T-helper 17 cell (primary cell): ENCODE results near the gene SERP2. TPM values are rescaled to one million over a fixed set of nuclear protein-coding genes. Genes with fewer than 3 reads are reported as not detected.

Experiments used
- ATAC-seq: fragments of 150-1000 bp; cut with Tn5 transposase; 2 replicates; pipeline ENCODE4 v1.10.0; 2021; ENCODE audit warnings: mild to moderate bottlenecking, moderate library complexity
- DNase-seq, 3 donors: peaks; one replicate each; pipeline versions ENCODE4 v3.0.0 to v3.0.0-alpha.2; 2020 to 2021
- H3K9me3 ChIP-seq: one replicate; pipeline ENCODE4 v1.7.0; 2013; ENCODE audit warnings: low read length, mild to moderate bottlenecking; ENCODE audit not compliant: control insufficient read depth, poor library complexity, severe bottlenecking
- H3K27ac Mint-ChIP-seq: one replicate; pipeline ENCODE4 v1.8.0; 2022; ENCODE audit warnings: mild to moderate bottlenecking, moderate library complexity, mixed read lengths
- H3K27me3 Mint-ChIP-seq: one replicate; pipeline ENCODE4 v1.8.0; 2022; ENCODE audit warnings: mixed read lengths
- H3K36me3 Mint-ChIP-seq: one replicate; pipeline ENCODE4 v1.8.0; 2022; ENCODE audit warnings: low read depth, mixed read lengths
- H3K4me1 Mint-ChIP-seq: one replicate; pipeline ENCODE4 v1.8.0; 2022; ENCODE audit warnings: mild to moderate bottlenecking, mixed read lengths
- H3K4me3 Mint-ChIP-seq: one replicate; pipeline ENCODE4 v1.8.0; 2022; ENCODE audit warnings: mild to moderate bottlenecking, moderate library complexity, mixed read lengths
- total RNA-seq, 4 donors: library from RNA in 2 of 4; stranded (reverse) in 2 of 4; gene quantifications; one replicate each; pipeline ENCODE4 v1.2.3 and lab custom pipeline; 2022 to 2026

The SERP2 gene
- total RNA-seq, 2 donors from 2014 or later, result not detected

- no peak overlapping the region for H3K4me3 Mint-ChIP-seq
- H3K36me3 Mint-ChIP-seq, result no peaks in the 10 kb centered on the region
Measured at GRCh38 chr13:44364345-44365000, 9.2 kb upstream of the SERP2 start.

GRCh38 chr13:44365008-44365407 is 8.6 kb upstream of the SERP2 start:
- Mint-ChIP-seq H3K27me3 (peaks cover 38% of the 10 kb centered on the region), H3K4me1 (no peaks in the 10 kb centered on the region), H3K27ac (no peak overlapping the region), H3K4me3 (no peak overlapping the region), H3K36me3 (no peaks in the 10 kb centered on the region)
- ATAC-seq (no peak), DNase-seq (no peak)
- no peaks in the 10 kb centered on the region for H3K9me3 ChIP-seq

More at GRCh38 chr13:44364345-44365000, 9.2 kb upstream of the SERP2 start:
- H3K9me3 ChIP-seq, result no peaks in the 10 kb centered on the region
- DNase-seq (no peak), ATAC-seq (no peak)
- Mint-ChIP-seq H3K27me3 (peaks cover 33% of the 10 kb centered on the region), H3K27ac (no peak overlapping the region), H3K4me1 (no peaks in the 10 kb centered on the region)

DNA sequence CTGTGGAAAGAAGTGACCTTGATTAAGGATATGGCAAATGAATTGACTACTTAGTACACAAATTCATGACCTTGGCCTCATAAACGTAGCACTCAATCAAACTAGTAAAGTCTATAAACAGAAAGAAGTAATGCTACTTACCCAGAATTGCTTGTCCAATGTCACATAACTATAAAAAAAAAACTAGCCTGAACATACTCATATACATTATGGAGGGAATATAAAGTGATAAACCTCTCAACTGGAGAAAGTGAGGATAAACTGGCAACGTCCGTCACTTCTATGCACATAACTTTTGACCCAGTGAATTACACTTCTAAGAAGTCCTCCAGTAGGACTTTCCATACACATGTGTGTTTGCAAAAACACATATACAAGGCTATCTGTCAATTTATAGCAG is 7.7 kb upstream of the SERP2 start:
- ATAC-seq (no peak), DNase-seq (no peak)
- no peak overlapping the region for H3K4me3 Mint-ChIP-seq
- no peaks in the 10 kb centered on the region for H3K36me3 Mint-ChIP-seq
- no peak overlapping the region for H3K27ac Mint-ChIP-seq
- H3K4me1 Mint-ChIP-seq, result no peaks in the 10 kb centered on the region
- H3K27me3 Mint-ChIP-seq, result peaks cover 47% of the 10 kb centered on the region
- H3K9me3 ChIP-seq, result no peaks in the 10 kb centered on the region

- ATAC-seq, result no peak
- no peaks in the 10 kb centered on the region for H3K9me3 ChIP-seq
- Mint-ChIP-seq H3K27me3 (peaks cover 69% of the 10 kb centered on the region), H3K4me3 (no peak overlapping the region), H3K4me1 (no peaks in the 10 kb centered on the region), H3K27ac (no peak overlapping the region), H3K36me3 (no peaks in the 10 kb centered on the region)
- DNase-seq, result no peak
Measured at GRCh38 chr13:44368062-44368591, 5.5 kb upstream of the SERP2 start.

- H3K36me3 Mint-ChIP-seq, result no peaks in the 10 kb centered on the region
- no peak overlapping the region for H3K4me3 Mint-ChIP-seq
- H3K9me3 ChIP-seq, result no peaks in the 10 kb centered on the region
- no peaks in the 10 kb centered on the region for H3K4me1 Mint-ChIP-seq
- ATAC-seq (no peak), DNase-seq (no peak)
- H3K27ac Mint-ChIP-seq, result no peak overlapping the region
- H3K27me3 Mint-ChIP-seq, result peaks cover 66% of the 10 kb centered on the region
Measured at GRCh38 chr13:44368599-44369368, 4.8 kb upstream of the SERP2 start.

- ATAC-seq (no peak), DNase-seq (no peak)
- Mint-ChIP-seq H3K4me1 (no peaks in the 10 kb centered on the region), H3K27ac (no peak overlapping the region), H3K4me3 (no peak overlapping the region), H3K36me3 (peaks cover 3% of the 10 kb centered on the region), H3K27me3 (peaks cover 68% of the 10 kb centered on the region)
- H3K9me3 ChIP-seq, result no peaks in the 10 kb centered on the region
Measured at GRCh38 chr13:44371421-44371820, 2.2 kb upstream of the SERP2 start.

GRCh38 chr13:44373247-44373600 is 400 bp upstream of the SERP2 start:
- no peak for ATAC-seq
- DNase-seq, result no peak
- no peaks in the 10 kb centered on the region for H3K9me3 ChIP-seq
- no peak overlapping the region for H3K27ac Mint-ChIP-seq
- H3K4me3 Mint-ChIP-seq, result no peak overlapping the region
- H3K27me3 Mint-ChIP-seq, result peaks cover 60% of the 10 kb centered on the region
- no peaks in the 10 kb centered on the region for H3K4me1 Mint-ChIP-seq
- peaks cover 3% of the 10 kb centered on the region for H3K36me3 Mint-ChIP-seq

DNA sequence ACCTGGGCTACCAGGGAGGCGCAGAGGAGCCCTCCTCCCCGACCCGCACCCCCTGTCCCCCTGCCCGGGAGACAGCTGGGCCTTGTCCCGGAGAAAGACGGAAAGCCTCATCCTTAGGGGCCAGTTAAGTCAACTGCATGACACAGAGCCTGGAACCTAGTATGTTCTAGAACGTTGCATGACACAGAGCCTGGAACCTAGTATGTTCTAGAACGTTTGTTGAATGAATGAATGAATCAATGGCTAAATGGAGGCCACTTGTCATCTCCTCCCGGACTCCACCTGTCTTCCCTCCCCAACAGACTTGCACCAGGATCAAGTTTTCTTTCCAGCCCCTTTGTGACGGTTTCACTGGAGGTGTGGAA is 706 bp downstream of the SERP2 start:
- Mint-ChIP-seq H3K4me1 (no peaks in the 10 kb centered on the region), H3K27ac (no peak overlapping the region), H3K27me3 (peaks cover 62% of the 10 kb centered on the region), H3K36me3 (peaks cover 3% of the 10 kb centered on the region), H3K4me3 (peak overlapping the region; percentile 66)
- no peak for ATAC-seq
- H3K9me3 ChIP-seq, result no peaks in the 10 kb centered on the region
- DNase-seq, result no peak

- H3K9me3 ChIP-seq, result no peaks in the 10 kb centered on the region
- Mint-ChIP-seq H3K4me3 (no peak overlapping the region), H3K27me3 (peaks cover 37% of the 10 kb centered on the region), H3K36me3 (peaks cover 5% of the 10 kb centered on the region), H3K4me1 (no peaks in the 10 kb centered on the region), H3K27ac (no peak overlapping the region)
- ATAC-seq, result no peak
- no peak for DNase-seq
Measured at GRCh38 chr13:44378277-44378676, 4.7 kb downstream of the SERP2 start.

GRCh38 chr13:44379885-44380284 is 6.3 kb downstream of the SERP2 start:
- H3K27me3 Mint-ChIP-seq, result peaks cover 36% of the 10 kb centered on the region
- no peak overlapping the region for H3K27ac Mint-ChIP-seq
- peaks cover 6% of the 10 kb centered on the region for H3K36me3 Mint-ChIP-seq
- DNase-seq, result no peak
- no peaks in the 10 kb centered on the region for H3K9me3 ChIP-seq
- ATAC-seq, result no peak
- H3K4me3 Mint-ChIP-seq, result no peak overlapping the region
- H3K4me1 Mint-ChIP-seq, result no peaks in the 10 kb centered on the region

DNA sequence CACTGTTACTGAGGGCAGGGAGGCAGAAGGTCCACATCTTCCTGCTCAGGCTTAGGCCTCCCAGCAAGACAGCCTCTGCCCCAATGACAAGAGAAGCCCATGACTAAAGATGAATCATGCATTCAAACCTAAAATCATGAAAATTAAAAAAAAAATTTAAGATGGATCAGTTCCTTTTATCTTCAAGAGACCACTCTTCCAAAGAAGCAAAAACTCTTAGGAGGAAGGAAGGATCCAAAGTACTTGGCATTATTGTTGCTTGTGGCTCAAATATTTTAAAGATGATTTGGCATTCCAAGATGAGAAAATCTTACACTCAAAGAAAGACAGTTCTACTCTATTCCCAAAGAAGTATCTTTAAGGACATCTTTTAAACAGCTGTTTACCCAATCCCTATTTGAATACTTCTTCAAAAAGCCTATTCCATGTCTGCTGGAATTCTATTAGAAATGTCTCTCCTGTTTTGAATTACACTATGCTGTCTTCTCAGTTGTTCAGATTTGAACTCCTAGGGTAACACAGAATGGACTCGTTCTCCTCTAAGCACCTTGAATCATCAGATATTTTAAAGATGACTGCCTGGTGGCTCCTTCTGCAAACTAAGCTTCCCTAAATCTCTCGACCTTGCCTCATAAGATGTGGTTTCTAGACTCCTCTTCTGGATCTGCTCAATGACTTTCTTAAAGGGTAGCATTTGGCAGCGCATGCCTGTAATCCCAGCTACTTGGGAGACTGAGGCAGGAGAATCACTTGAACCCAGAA is 7.0 kb downstream of the SERP2 start:
- no peak for DNase-seq
- Mint-ChIP-seq H3K4me3 (no peak overlapping the region), H3K36me3 (peaks cover 6% of the 10 kb centered on the region), H3K27me3 (peaks cover 29% of the 10 kb centered on the region), H3K4me1 (no peaks in the 10 kb centered on the region), H3K27ac (no peak overlapping the region)
- H3K9me3 ChIP-seq, result no peaks in the 10 kb centered on the region
- no peak for ATAC-seq

GRCh38 chr13:44382635-44383145 is 9.1 kb downstream of the SERP2 start:
- H3K27me3 Mint-ChIP-seq, result peaks cover 28% of the 10 kb centered on the region
- DNase-seq (no peak), ATAC-seq (no peak)
- H3K9me3 ChIP-seq, result no peaks in the 10 kb centered on the region
- H3K4me3 Mint-ChIP-seq, result no peak overlapping the region
- H3K27ac Mint-ChIP-seq, result no peak overlapping the region
- peaks cover 6% of the 10 kb centered on the region for H3K36me3 Mint-ChIP-seq
- H3K4me1 Mint-ChIP-seq, result no peaks in the 10 kb centered on the region

DNA sequence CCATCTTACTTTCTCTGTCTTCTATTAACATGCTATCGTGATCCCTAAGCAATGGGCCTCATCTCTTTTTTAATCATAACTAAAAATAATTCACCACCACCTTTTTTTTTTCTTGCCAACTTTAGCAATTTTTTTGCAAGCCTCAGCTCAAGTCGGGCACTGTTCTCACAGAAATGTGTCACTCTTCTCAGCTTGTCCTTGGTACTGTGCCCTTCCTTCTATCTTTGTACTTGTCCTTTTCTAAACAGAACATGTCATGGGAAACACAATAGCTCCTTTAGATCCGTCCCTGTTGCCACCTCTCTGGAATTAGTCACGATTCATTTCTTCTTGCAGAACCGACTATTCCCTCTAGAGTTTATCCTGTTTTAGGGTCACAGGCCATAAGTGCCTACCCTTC is 10.3 kb downstream of the SERP2 start:
- Mint-ChIP-seq H3K27ac (no peak overlapping the region), H3K4me3 (no peak overlapping the region), H3K36me3 (peaks cover 8% of the 10 kb centered on the region), H3K4me1 (no peaks in the 10 kb centered on the region), H3K27me3 (peaks cover 33% of the 10 kb centered on the region)
- ATAC-seq (no peak), DNase-seq (no peak)
- no peaks in the 10 kb centered on the region for H3K9me3 ChIP-seq
